GM18861 (cell line): ENCODE measurements around the gene TMEM82.

Experiments
- ATAC-seq: cut with Tn5 transposase; IDR thresholded peaks from one replicate; pipeline ENCODE4 v1.9.1; 2021; ENCODE audit not compliant: unreplicated experiment

The TMEM82 gene

DNA sequence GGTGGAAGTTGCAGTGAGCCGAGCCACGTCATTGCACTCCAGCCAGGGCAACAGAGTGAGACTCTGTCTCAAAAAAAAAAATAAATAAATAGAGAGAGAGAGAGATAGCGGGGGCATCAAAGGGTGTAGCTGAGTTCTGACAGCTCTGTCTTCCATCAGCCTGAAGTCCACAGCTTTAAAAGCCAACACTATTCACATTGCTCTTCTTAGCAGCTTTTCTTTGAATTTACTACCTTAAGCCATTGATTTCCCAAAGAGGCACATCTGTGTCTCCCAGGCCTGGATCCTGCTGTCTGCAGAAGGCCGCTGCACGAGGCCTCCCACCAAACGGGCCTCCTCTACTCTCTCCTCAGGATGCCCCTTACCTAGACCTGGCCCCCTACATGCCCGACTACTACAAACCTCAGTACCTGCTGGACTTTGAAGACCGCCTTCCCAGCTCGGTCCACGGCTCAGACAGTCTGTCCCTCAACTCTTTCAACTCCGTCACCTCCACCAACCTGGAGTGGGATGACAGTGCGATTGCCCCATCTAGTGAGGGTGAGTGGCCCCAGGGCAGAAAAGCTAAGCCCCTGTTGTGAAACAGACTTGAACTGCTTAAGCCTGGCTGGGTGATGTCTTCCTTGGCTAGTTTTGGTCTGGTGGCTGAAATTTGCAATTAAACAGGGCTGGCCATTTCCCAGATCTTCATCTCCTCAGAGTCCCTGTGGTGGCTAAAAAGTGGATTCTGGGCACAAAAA is 22.7 kb upstream of the TMEM82 start:
- ATAC-seq, result no peak

DNA sequence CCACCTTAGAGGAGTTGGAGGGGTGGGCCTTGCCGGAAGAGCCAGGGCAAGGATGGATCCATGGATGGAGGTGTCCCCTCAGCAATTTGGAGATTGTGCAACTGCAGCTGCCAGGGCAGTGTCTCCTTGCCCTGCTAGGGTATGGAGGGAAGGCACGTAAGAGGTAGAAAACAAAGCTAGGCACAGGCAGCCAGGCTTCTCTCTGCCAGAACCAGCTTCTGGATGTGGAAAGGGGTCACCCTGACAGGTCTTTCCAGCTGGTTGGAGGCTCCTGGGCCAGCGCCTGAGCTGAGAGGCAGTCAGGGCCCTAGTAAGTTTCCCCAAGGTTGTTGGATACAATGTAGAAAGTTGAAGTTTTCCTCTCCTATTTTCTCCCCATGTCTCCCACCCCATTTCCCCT is 21.4 kb upstream of the TMEM82 start:
- no peak for ATAC-seq

DNA sequence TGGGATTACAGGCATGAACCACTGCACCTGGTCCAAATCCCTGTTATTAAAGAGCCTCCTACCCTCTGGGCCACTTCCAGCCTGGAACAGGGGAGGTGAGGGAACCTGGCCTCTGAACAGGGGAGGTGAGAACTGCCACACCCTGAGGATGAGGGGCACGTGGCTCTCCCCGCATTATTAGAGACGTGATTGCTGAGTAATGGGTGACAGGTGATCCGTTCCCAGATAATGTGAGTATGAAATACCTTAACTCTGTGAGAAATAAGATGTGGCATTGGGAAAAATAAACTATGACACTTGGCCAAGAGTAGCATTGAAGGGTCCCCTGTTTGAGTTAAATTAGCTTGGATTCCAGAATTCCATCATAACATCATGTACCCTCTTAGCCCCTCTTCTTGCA is 19.9 kb upstream of the TMEM82 start:
- no peak for ATAC-seq

GRCh38 chr1:15722836-15723532 is 19.3 kb upstream of the TMEM82 start:
- no peak for ATAC-seq

- no peak for ATAC-seq
These were observed 18.6 kb upstream of the TMEM82 start for GRCh38 chr1:15723631-15724246.

GRCh38 chr1:15724949-15725880 is 17.1 kb upstream of the TMEM82 start:
- ATAC-seq, result no peak

DNA sequence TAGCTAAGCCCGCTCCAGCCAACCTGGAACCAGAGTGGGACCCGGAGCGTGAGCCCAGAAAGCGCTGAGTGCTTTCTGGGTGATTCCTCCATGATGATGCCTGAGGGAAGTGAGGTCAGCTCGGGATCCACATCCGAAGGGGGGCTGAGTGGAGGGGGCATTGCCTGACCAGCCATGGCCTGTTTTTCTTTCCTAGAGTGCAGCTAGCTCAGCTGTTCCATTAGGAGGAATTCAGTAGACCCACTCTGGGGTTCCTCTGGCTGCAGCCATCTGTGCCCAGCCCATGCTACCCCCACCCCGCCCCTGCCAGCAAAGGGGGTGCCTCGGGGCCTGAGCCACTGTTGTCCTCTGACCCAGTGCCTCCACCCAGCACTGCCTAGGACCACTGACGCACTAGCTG is 15.8 kb upstream of the TMEM82 start:
- no peak for ATAC-seq

DNA sequence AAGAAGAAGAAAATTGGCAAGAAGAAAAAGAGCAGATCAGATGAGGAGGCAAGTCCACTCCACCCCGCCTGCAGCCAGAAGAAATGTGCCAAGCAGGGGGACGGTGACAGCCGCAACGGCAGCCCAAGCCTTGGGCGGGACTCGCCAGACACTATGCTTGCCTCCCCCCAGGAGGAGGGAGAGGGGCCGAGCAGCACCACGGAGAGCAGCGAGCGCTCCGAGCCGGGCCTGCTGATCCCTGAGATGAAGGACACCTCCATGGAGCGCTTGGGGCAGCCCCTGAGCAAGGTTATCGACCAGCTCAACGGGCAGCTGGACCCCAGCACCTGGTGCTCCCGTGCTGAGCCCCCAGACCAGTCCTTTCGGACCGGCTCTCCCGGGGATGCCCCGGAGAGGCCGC is 15.3 kb upstream of the TMEM82 start:
- no peak for ATAC-seq

GRCh38 chr1:15727424-15727823 is 14.9 kb upstream of the TMEM82 start:
- ATAC-seq, result no peak

DNA sequence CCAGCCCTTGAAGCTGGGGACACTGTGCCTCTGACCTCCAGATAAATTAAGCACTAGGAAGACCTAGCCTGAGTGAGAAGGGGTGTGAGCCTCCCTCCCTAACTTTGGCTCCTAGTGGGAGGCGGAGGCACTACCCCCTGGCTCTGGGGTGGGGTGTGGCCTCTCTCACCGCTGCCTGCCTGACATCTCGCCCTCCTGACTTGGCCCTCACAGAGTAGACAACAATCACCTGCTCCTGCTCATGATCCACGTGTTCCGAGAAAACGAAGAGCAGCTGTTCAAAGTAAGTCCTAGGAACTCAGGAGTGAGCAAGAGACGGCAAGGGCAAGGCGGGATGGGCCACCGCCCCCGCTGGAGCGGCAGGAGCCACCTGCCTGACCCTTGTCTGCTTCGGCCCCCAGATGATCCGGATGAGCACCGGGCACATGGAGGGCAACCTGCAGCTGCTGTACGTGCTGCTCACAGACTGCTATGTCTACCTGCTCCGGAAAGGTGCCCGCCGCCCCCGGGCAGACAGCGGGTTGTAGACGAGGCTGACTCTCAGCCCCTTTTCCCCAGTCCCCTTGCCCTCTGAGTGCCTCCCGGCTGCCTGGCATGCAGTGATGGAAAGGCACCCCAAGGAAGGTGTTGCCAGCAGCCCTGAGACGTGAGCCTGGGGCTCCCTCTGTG is 14.3 kb upstream of the TMEM82 start:
- no peak for ATAC-seq

DNA sequence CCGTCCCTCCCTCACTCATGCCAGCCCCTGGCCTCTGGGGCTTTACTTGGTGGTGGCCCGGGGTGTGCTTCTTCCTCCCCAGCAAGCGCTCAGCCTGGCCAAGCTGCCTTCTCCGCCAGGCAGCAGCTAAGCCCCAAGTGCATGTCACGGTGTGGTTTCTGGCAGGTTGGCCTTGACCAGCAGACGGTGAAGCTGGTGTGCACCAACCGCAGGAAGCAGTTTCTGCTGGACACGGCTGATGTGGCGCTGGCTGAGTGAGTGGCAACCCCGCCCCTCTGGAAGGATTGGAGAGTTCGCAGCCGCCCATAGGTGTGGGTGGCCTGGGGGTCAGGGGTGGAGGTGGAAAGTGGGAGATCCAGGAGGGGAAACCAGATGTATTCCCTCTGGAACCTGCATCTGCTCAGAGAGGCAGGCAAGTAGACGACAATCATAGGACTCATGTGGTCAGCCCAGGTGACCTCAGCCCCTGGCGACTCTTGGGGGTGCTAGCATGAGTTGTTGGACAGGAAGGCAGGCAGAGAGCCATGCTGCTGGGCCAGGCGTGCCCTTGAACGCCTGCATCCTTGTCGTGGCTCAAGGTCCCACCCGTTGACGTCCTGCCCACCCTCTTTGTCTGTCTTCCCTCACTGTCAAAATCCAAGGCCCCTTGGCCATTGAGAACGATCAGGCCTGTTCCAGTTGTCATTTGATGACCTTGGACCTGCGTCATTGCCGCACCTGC is 13.2 kb upstream of the TMEM82 start:
- ATAC-seq, result no peak

DNA sequence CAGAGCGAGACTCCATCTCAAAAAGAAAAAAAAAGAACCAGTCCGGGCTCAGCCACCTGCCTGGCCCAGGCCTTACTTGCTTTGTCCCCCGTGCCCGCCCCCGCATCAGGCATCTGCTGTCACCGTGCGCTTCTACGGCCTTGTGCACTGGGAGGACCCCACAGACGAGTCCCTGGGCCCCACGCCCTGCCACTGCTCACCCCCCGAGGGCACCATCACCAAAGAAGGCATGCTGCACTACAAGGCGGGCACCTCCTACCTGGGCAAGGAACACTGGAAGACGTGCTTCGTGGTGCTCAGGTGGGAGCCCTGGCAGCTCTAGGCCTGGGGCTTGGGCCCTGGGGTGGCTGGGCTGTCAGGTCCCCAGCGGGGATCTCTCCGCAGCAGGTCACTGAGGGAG is 11.9 kb upstream of the TMEM82 start:
- no peak for ATAC-seq

GRCh38 chr1:15730936-15731335 is 11.4 kb upstream of the TMEM82 start:
- ATAC-seq, result no peak

DNA sequence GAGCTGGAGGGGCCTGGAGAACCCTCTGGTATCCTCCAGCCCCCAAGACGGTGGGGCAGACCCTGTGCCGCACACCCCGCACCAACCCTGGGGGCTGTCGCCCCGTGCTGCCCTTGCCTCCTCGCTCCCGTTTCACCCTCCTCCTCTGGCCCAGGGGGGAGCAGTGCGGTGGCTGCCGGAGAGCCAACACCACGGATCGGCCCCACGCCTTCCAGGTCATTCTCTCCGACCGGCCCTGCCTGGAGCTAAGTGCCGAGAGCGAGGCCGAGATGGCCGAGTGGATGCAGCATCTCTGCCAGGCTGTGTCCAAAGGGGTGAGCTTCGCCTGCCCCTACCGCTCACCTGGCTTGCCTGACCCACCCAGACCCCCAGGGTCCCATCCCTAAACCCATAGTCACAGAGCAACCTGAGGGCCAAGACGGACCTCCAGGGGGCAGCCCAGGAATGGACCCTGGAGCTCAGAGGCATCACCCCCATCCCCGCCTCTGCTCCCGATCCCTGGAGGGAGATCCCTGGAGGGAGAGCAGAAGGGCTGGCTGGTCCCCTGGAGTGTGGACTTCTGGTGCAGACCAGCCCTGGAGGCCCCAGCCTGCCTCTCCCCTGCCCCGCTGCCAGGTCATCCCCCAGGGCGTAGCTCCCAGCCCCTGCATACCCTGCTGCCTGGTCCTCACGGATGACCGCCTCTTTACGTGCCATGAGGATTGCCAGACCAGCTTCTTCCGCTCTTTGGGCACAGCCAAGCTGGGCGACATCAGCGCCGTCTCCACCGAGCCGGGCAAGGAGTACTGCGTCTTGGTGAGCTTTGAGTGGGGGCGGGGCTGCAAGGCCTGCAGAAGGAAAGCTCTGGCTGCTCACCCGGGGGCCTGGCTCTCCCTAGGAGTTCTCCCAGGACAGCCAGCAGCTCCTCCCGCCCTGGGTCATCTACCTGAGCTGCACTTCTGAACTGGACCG is 10.3 kb upstream of the TMEM82 start:
- no peak for ATAC-seq

- ATAC-seq, result no peak
These were observed 9.6 kb upstream of the TMEM82 start for GRCh38 chr1:15732686-15733081.

- no peak for ATAC-seq
These were observed 9.0 kb upstream of the TMEM82 start for GRCh38 chr1:15733218-15733725.

- ATAC-seq, result no peak
These were observed 8.5 kb upstream of the TMEM82 start for GRCh38 chr1:15733726-15734226.

GRCh38 chr1:15734296-15734695 is 8.0 kb upstream of the TMEM82 start:
- no peak for ATAC-seq

GRCh38 chr1:15734901-15735300 is 7.4 kb upstream of the TMEM82 start:
- no peak for ATAC-seq
